Nephron (organoid): ENCODE data around the gene TTBK1.

Experiments used
- H3K27ac Mint-ChIP-seq, 3 experiments: 2 replicates each; pipeline ENCODE4 v1.8.0; 2020; ENCODE audit warnings: mixed read lengths in 3 of 3, mild to moderate bottlenecking in 2 of 3, moderate library complexity in 1 of 3
- H3K27me3 Mint-ChIP-seq: 2 replicates; pipeline ENCODE4 v1.8.0; 2021; ENCODE audit warnings: low read depth, mild to moderate bottlenecking, moderate library complexity, mixed read lengths
- H3K36me3 Mint-ChIP-seq: 2 replicates; pipeline ENCODE4 v1.8.0; 2020; ENCODE audit warnings: low read depth, mixed read lengths
- H3K4me1 Mint-ChIP-seq: 2 replicates; pipeline ENCODE4 v1.8.0; 2020; ENCODE audit warnings: mixed read lengths
- H3K4me3 Mint-ChIP-seq, 3 experiments: 2 replicates each; pipeline ENCODE4 v1.8.0; 2020; ENCODE audit warnings: mild to moderate bottlenecking in 3 of 3, mixed read lengths in 3 of 3, moderate library complexity in 2 of 3
- H3K9me3 Mint-ChIP-seq: 2 replicates; pipeline ENCODE4 v1.8.0; 2020; ENCODE audit warnings: mixed read lengths
- TF ChIP-seq, protein P1 (sequence below), 3 experiments: fragments of 200-600 bp; sonication (generic); IDR thresholded peaks; one replicate each; pipeline ENCODE4 v1.5.0; 2021; ENCODE audit warnings: antibody characterized with exemption in 3 of 3; ENCODE audit not compliant: unreplicated experiment in 3 of 3

The TTBK1 gene

DNA sequence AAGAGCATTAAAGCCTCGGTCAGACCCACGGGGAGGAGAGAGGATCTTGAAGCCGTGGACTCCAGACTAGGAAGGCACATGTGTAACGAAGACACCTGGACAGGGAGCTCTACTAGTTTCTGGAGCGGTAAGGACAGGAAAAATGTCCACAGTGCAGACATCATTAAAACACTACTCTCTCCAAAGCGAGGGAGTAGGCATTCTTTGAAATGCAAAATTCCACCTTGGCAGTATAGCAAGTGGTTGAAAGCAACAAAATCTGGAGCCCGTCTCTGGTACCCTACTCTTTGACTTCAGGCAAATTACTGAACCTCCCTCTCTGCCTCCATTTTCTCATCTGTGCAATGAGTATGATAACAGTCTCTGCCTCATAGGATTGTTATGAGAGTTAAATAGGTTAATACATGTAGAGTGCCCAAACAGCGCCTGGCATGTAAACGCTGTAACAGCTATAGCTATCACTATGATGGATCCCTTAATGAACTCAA lies 65.8 kb downstream of the TTBK1 start:
- Mint-ChIP-seq H3K9me3 (no peaks in the 10 kb centered on the region), H3K36me3 (no peaks in the 10 kb centered on the region), H3K27me3 (peaks cover 41% of the 10 kb centered on the region), H3K4me1 (peaks cover 5% of the 10 kb centered on the region), H3K4me3 (peak overlapping the region; percentile 73 to 84 (median 82)), H3K27ac (no peak overlapping the region)
- TF ChIP-seq, protein P1, sequence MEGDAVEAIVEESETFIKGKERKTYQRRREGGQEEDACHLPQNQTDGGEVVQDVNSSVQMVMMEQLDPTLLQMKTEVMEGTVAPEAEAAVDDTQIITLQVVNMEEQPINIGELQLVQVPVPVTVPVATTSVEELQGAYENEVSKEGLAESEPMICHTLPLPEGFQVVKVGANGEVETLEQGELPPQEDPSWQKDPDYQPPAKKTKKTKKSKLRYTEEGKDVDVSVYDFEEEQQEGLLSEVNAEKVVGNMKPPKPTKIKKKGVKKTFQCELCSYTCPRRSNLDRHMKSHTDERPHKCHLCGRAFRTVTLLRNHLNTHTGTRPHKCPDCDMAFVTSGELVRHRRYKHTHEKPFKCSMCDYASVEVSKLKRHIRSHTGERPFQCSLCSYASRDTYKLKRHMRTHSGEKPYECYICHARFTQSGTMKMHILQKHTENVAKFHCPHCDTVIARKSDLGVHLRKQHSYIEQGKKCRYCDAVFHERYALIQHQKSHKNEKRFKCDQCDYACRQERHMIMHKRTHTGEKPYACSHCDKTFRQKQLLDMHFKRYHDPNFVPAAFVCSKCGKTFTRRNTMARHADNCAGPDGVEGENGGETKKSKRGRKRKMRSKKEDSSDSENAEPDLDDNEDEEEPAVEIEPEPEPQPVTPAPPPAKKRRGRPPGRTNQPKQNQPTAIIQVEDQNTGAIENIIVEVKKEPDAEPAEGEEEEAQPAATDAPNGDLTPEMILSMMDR (IDR thresholded peaks at IDR 0.05; ENCODE audit: unreplicated experiment in 3 of 3), result no peak

GRCh38 chr6:43310134-43310533 lies 66.9 kb downstream of the TTBK1 start:
- H3K27me3 Mint-ChIP-seq, result peaks cover 36% of the 10 kb centered on the region
- H3K9me3 Mint-ChIP-seq, result no peaks in the 10 kb centered on the region
- no peak overlapping the region for H3K4me3 Mint-ChIP-seq
- H3K27ac Mint-ChIP-seq, result no peak overlapping the region
- TF ChIP-seq, protein P1 (IDR thresholded peaks at IDR 0.05; ENCODE audit: unreplicated experiment in 3 of 3), result no peak
- H3K4me1 Mint-ChIP-seq, result peaks cover 5% of the 10 kb centered on the region
- no peaks in the 10 kb centered on the region for H3K36me3 Mint-ChIP-seq

DNA sequence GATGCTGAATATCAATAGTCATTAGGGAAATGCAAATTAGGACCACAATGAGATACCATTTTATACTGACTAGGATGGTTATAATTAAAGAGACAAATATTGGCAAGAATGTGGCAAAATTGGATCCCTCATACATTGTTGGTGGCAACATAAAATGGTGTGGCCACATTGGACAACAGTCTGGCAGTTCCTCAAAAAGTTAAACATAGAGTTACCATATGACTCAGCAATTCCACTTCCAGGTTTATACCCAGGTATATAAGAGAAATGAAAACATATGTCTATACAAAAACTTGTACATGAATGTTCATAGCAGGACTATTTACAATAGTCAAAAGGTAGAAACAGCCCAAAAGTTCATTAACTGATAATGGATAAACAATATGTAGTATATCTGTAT lies 67.3 kb downstream of the TTBK1 start:
- TF ChIP-seq, protein P1 (IDR thresholded peaks at IDR 0.05; ENCODE audit: unreplicated experiment in 3 of 3), result no peak

GRCh38 chr6:43311666-43312065 lies 68.4 kb downstream of the TTBK1 start:
- Mint-ChIP-seq H3K36me3 (no peaks in the 10 kb centered on the region), H3K4me3 (no peak overlapping the region), H3K27ac (no peak overlapping the region), H3K9me3 (no peaks in the 10 kb centered on the region), H3K4me1 (peaks cover 5% of the 10 kb centered on the region), H3K27me3 (peaks cover 33% of the 10 kb centered on the region)
- TF ChIP-seq, protein P1 (IDR thresholded peaks at IDR 0.05; ENCODE audit: unreplicated experiment in 3 of 3), result no peak

More for the DNA sequence above, 67.3 kb downstream of the TTBK1 start:
- Mint-ChIP-seq H3K27me3 (peaks cover 36% of the 10 kb centered on the region), H3K9me3 (no peaks in the 10 kb centered on the region), H3K36me3 (no peaks in the 10 kb centered on the region), H3K4me3 (no peak overlapping the region), H3K27ac (no peak overlapping the region), H3K4me1 (peaks cover 5% of the 10 kb centered on the region)

DNA sequence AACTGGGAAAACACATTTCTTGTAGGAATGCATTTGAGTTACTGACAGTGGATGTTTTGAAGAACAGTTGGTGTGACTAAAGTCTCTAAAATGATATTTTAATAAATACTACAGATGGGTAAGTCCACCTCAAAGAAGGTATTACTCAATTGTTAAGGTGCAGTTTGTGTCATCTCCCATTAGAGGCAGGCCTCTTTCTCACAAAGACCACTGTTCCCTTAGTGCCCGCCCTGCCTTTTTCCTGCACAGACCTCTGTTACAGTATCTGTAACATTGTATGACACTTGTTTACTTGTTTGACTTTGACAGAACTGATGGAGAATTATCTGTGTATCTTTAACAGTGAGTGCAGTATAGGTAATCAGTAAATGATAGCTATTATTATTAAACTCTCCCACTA lies 70.5 kb downstream of the TTBK1 start:
- peaks cover 20% of the 10 kb centered on the region for H3K27me3 Mint-ChIP-seq
- no peaks in the 10 kb centered on the region for H3K9me3 Mint-ChIP-seq
- H3K36me3 Mint-ChIP-seq, result no peaks in the 10 kb centered on the region
- no peak overlapping the region for H3K4me3 Mint-ChIP-seq
- TF ChIP-seq, protein P1 (IDR thresholded peaks at IDR 0.05; ENCODE audit: unreplicated experiment in 3 of 3), result no peak
- H3K4me1 Mint-ChIP-seq, result peaks cover 2% of the 10 kb centered on the region
- H3K27ac Mint-ChIP-seq, result no peak overlapping the region

- no peak overlapping the region for H3K4me3 Mint-ChIP-seq
- no peaks in the 10 kb centered on the region for H3K4me1 Mint-ChIP-seq
- H3K9me3 Mint-ChIP-seq, result no peaks in the 10 kb centered on the region
- H3K36me3 Mint-ChIP-seq, result peaks cover 5% of the 10 kb centered on the region
- no peak overlapping the region for H3K27ac Mint-ChIP-seq
- TF ChIP-seq, protein P1 (IDR thresholded peaks at IDR 0.05; ENCODE audit: unreplicated experiment in 3 of 3), result no peak
- H3K27me3 Mint-ChIP-seq, result no peaks in the 10 kb centered on the region
Measured at GRCh38 chr6:43318011-43318410, 74.7 kb downstream of the TTBK1 start.
